ENCODE results near the gene SPESP1. TPM values are rescaled to one million over a fixed set of nuclear protein-coding genes. Genes with fewer than 3 reads are reported as not detected.

SPESP1 gene
- total and polyA plus RNA-seq, 2 donors (not counting 1 experiment from before 2014, with no cell fraction given): 0.13 to 1.1 TPM

DNA sequence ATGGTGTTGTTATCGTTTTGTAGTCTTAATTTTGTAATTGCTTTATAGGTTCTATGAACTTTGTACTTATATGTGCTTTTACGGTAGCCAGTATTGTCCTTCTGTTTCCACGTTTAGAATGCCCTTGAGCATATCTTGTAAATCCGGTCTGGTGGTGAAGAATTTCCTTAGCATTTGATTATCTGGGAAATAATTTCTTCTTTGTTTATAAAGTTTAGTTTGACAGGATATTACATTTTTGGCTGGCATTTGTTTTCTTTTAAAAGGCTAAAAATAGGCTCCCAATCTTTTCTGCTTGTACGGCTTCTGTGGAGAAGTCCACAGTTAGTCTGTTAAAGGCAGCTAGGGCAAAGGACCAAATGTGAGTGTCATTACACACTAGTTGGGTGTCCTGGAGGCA, 36.7 kb downstream of the SPESP1 start:
- no peak overlapping the region for H3K27ac ChIP-seq (ENCODE audit: low read length in 2 of 2)
- ATAC-seq (ENCODE audit: low read depth) (no peak), DNase-seq (no peak)
- no peak overlapping the region for H3K27ac Mint-ChIP-seq
- no peak overlapping the region for H3K9ac ChIP-seq (ENCODE audit: low read length)
- H3K27me3 ChIP-seq (replicated peaks in 1 of 4; ENCODE audit: control extremely low read depth in 1 of 4, control insufficient read depth in 3 of 4, insufficient read depth in 4 of 4, low read length in 3 of 4): no peaks in the 10 kb centered on the region
- no peaks in the 10 kb centered on the region for H3K36me3 ChIP-seq (replicated peaks in 1 of 2; ENCODE audit: control extremely low read depth in 1 of 2, control insufficient read depth in 1 of 2, extremely low read depth in 1 of 2, insufficient read depth in 2 of 2, low read length in 1 of 2)
- peaks cover 13% of the 10 kb centered on the region for H3K27me3 Mint-ChIP-seq
- ChIA-PET POLR2A (no interaction called here), CTCF (no interaction called here)
- intact Hi-C loops (cut with micrococcal nuclease): no loop called here
- H3K4me1 Mint-ChIP-seq: peaks cover 5% of the 10 kb centered on the region
- no peak overlapping the region for H3K4me3 Mint-ChIP-seq
- no peak overlapping the region for H3K4me2 ChIP-seq (replicated peaks; ENCODE audit: low read depth, low read length, poor library complexity, severe bottlenecking)
- H3K4me3 ChIP-seq (ENCODE audit: control extremely low read depth in 1 of 5, extremely low read depth in 1 of 5, insufficient read depth in 1 of 5, low read depth in 2 of 5, low read length in 4 of 5): no peak overlapping the region
- no peak for TF ChIP-seq EZH2 (IDR thresholded peaks at IDR 0.05; ENCODE audit: borderline replicate concordance, insufficient read depth, low read depth, low read length, poor library complexity, severe bottlenecking)
- TF ChIP-seq, protein P1, sequence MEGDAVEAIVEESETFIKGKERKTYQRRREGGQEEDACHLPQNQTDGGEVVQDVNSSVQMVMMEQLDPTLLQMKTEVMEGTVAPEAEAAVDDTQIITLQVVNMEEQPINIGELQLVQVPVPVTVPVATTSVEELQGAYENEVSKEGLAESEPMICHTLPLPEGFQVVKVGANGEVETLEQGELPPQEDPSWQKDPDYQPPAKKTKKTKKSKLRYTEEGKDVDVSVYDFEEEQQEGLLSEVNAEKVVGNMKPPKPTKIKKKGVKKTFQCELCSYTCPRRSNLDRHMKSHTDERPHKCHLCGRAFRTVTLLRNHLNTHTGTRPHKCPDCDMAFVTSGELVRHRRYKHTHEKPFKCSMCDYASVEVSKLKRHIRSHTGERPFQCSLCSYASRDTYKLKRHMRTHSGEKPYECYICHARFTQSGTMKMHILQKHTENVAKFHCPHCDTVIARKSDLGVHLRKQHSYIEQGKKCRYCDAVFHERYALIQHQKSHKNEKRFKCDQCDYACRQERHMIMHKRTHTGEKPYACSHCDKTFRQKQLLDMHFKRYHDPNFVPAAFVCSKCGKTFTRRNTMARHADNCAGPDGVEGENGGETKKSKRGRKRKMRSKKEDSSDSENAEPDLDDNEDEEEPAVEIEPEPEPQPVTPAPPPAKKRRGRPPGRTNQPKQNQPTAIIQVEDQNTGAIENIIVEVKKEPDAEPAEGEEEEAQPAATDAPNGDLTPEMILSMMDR (IDR thresholded peaks at IDR 0.05): no peak
- H4K20me1 ChIP-seq (ENCODE audit: control insufficient read depth, insufficient read depth, low read length, poor library complexity, severe bottlenecking): no peaks in the 10 kb centered on the region
- H3K9me3 ChIP-seq (ENCODE audit: control extremely low read depth in 1 of 3, control insufficient read depth in 2 of 3, insufficient read depth in 1 of 3, low read length in 2 of 3): peaks cover 0 to 6% (median 4%) of the 10 kb centered on the region in 3 donors
- no peaks in the 10 kb centered on the region for H3K79me2 ChIP-seq (ENCODE audit: control insufficient read depth, insufficient read depth, low read length)
- peaks cover 21% of the 10 kb centered on the region for H3K9me3 Mint-ChIP-seq (ENCODE audit: insufficient read depth)
- H2AFZ ChIP-seq (ENCODE audit: insufficient read depth, low read depth, low read length, poor library complexity, severe bottlenecking): no peak overlapping the region
- WGBS (ENCODE audit: insufficient coverage): 93% methylated on average over 3 of the region's 5 CpGs
- H3K4me1 ChIP-seq (ENCODE audit: control insufficient read depth in 2 of 2, insufficient read depth in 2 of 2, low read length in 2 of 2): no peaks in the 10 kb centered on the region

DNA sequence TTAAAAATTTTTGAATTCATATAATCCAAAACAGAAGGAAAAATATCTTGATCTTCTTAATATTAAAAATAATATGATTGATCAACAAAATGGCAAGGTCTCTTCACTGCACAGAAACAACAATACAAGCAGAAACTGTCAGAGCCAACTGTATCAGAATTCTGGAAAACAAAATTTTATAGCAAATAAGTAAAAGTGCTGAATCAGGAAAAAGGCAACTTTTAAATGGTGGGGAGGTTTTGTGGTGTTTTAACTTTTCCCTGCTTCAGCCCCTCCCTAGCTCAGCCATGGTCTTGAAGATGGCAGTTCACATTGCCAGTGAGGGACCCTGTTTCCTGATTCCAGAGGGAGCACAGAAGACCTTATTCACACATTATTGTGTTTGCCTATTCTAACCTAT, 37.6 kb downstream of the SPESP1 start:
- H3K36me3 ChIP-seq (replicated peaks in 1 of 2; ENCODE audit: control extremely low read depth in 1 of 2, control insufficient read depth in 1 of 2, extremely low read depth in 1 of 2, insufficient read depth in 2 of 2, low read length in 1 of 2): no peaks in the 10 kb centered on the region
- no peaks in the 10 kb centered on the region for H3K4me1 ChIP-seq (ENCODE audit: control insufficient read depth in 2 of 2, insufficient read depth in 2 of 2, low read length in 2 of 2)
- POLR2A ChIA-PET: no interaction called here
- no peak overlapping the region for H3K27ac ChIP-seq (ENCODE audit: low read length in 2 of 2)
- H3K27me3 ChIP-seq (replicated peaks in 1 of 4; ENCODE audit: control extremely low read depth in 1 of 4, control insufficient read depth in 3 of 4, insufficient read depth in 4 of 4, low read length in 3 of 4): peaks cover 0 to 4% (median 0%) of the 10 kb centered on the region in 4 experiments
- Mint-ChIP-seq H3K9me3 (ENCODE audit: insufficient read depth) (peaks cover 21% of the 10 kb centered on the region), H3K27ac (no peak overlapping the region), H3K4me1 (no peaks in the 10 kb centered on the region), H3K27me3 (peaks cover 18% of the 10 kb centered on the region), H3K4me3 (no peak overlapping the region)
- peaks cover 0 to 6% (median 4%) of the 10 kb centered on the region in 3 donors for H3K9me3 ChIP-seq (ENCODE audit: control extremely low read depth in 1 of 3, control insufficient read depth in 2 of 3, insufficient read depth in 1 of 3, low read length in 2 of 3)
- H4K20me1 ChIP-seq (ENCODE audit: control insufficient read depth, insufficient read depth, low read length, poor library complexity, severe bottlenecking): no peaks in the 10 kb centered on the region
- ATAC-seq (ENCODE audit: low read depth) (no peak), DNase-seq (no peak)
- no peak overlapping the region for H3K9ac ChIP-seq (ENCODE audit: low read length)
- CTCF ChIA-PET: no interaction called here
- no peak overlapping the region for H3K4me3 ChIP-seq (ENCODE audit: control extremely low read depth in 1 of 5, extremely low read depth in 1 of 5, insufficient read depth in 1 of 5, low read depth in 2 of 5, low read length in 4 of 5)
- H3K79me2 ChIP-seq (ENCODE audit: control insufficient read depth, insufficient read depth, low read length): no peaks in the 10 kb centered on the region
- TF ChIP-seq, protein P1 (IDR thresholded peaks at IDR 0.05): no peak
- H2AFZ ChIP-seq (ENCODE audit: insufficient read depth, low read depth, low read length, poor library complexity, severe bottlenecking): no peak overlapping the region
- intact Hi-C loops (cut with micrococcal nuclease): no loop called here
- H3K4me2 ChIP-seq (replicated peaks; ENCODE audit: low read depth, low read length, poor library complexity, severe bottlenecking): no peak overlapping the region

All from B cell (primary cell).